ENCODE results near the gene ANKMY1. TPM values are rescaled to one million over a fixed set of nuclear protein-coding genes. Genes with fewer than 3 reads are reported as not detected.

ANKMY1 gene
- total RNA-seq, 1 donor from 2014 or later, result 20.6 TPM

DNA sequence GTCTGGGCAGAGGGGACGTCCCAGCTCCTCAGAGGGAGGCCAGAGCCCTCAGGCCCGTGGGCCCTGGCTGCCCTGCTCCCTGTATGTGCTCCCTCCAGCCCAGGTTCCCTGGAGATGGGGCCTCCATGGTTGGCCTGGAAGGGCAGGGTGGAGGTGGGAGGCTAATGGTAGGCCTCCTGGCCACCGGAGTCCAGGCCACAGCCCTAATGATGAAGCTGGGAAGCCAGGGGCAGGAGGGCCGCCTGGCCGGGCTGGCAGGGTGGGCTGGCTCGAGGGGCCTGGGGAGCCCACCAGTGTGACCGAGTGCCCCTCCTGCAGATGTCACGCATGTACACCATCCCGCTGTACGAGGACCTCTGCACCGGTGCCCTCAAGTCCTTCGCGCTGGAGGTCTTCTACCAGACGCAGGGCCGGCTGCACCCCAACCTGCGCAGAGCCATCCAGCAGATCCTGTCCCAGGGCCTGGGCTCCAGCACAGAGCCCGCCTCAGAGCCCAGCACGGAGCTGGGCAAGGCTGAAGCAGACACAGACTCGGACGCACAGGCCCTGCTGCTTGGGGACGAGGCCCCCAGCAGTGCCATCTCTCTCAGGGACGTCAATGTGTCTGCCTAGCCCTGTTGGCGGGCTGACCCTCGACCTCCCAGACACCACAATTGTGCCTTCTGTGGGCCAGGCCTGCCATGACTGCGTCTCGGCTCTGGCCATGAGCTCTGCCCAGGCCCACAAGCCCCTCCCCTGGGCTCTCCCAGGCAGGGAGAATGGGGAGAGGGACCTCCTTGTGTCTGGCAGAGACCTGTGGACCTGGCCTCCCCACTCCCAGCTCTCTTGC is 19.7 kb upstream of the ANKMY1 start:
- Histone ChIP-seq H3K27me3 (no peaks in the 10 kb centered on the region), H3K27ac (no peak overlapping the region), H3K4me1 (peaks cover 39% of the 10 kb centered on the region), H3K4me3 (no peak overlapping the region), H3K9me3 (no peaks in the 10 kb centered on the region), H3K36me3 (peaks cover 0 to 42% of the 10 kb centered on the region in 2 donors)
- TF ChIP-seq POLR2A (IDR thresholded peaks at IDR 0.05), result no peak
- TF ChIP-seq POLR2AphosphoS5 (IDR thresholded peaks at IDR 0.05; ENCODE audit: insufficient read depth in 1 of 2, low read depth in 1 of 2), result no peak
- no peak for TF ChIP-seq CTCF (IDR thresholded peaks at IDR 0.05)
- DNase-seq (ENCODE audit: extremely low spot score in 2 of 2), result no peak
- intact Hi-C loops (cut with DNase I), result no loop called here

DNA sequence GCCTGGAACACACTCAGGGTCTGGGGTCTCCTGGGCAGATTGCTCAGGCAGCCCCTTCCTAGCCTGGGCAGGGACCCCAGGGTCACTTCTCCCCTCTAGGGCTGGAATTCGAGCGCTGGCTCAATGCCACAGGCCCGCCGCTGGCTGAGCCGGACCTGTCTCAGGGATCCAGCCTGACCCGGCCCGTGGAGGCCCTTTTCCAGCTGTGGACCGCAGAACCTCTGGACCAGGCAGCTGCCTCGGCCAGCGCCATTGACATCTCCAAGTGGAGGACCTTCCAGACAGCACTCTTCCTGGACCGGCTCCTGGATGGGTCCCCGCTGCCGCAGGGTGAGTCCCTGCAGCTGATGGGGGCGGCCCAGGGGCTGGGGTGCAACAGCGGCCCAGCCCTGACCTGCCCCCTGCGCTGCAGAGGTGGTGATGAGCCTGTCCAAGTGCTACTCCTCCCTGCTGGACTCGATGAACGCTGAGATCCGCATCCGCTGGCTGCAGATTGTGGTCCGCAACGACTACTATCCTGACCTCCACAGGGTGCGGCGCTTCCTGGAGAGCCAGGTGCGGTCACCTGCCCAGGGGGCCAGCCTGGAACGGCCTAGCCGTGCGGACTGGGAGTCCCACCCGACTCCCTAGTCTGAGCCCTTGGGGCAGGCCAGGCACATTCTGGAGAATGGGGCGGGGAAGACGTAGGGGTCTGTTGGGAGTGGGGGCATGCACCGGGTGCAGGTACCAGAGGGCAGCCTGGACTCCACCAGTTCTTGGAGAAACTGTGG is 18.8 kb upstream of the ANKMY1 start:
- Histone ChIP-seq H3K9me3 (no peaks in the 10 kb centered on the region), H3K27me3 (no peaks in the 10 kb centered on the region), H3K4me3 (no peak overlapping the region), H3K36me3 (peaks cover 0 to 42% of the 10 kb centered on the region in 2 donors), H3K27ac (no peak overlapping the region), H3K4me1 (peaks cover 42% of the 10 kb centered on the region)
- TF ChIP-seq POLR2AphosphoS5 (IDR thresholded peaks at IDR 0.05; ENCODE audit: insufficient read depth in 1 of 2, low read depth in 1 of 2) (no peak), POLR2A (IDR thresholded peaks at IDR 0.05) (no peak), CTCF (IDR thresholded peaks at IDR 0.05) (no peak)
- DNase-seq (ENCODE audit: extremely low spot score in 2 of 2), result no peak
- intact Hi-C loops (cut with DNase I), result no loop called here

GRCh38 chr2:240576036-240576435 is 18.2 kb upstream of the ANKMY1 start:
- TF ChIP-seq CTCF (IDR thresholded peaks at IDR 0.05) (no peak), POLR2A (IDR thresholded peaks at IDR 0.05) (no peak), POLR2AphosphoS5 (IDR thresholded peaks at IDR 0.05; ENCODE audit: insufficient read depth in 1 of 2, low read depth in 1 of 2) (no peak)
- H3K4me1 ChIP-seq, result peaks cover 48% of the 10 kb centered on the region
- no peaks in the 10 kb centered on the region for H3K9me3 ChIP-seq
- intact Hi-C loops (cut with DNase I), result no loop called here
- no peak overlapping the region for H3K4me3 ChIP-seq
- DNase-seq (ENCODE audit: extremely low spot score in 2 of 2), result no peak
- no peak overlapping the region for H3K27ac ChIP-seq
- H3K27me3 ChIP-seq, result no peaks in the 10 kb centered on the region
- peaks cover 0 to 38% of the 10 kb centered on the region in 2 donors for H3K36me3 ChIP-seq

GRCh38 chr2:240575101-240575965 is 17.5 kb upstream of the ANKMY1 start:
- Histone ChIP-seq H3K27ac (no peak overlapping the region), H3K4me3 (no peak overlapping the region), H3K36me3 (peaks cover 0 to 37% of the 10 kb centered on the region in 2 donors)

More at GRCh38 chr2:240575101-240575965, 17.5 kb upstream of the ANKMY1 start:
- H3K4me1 ChIP-seq, result peaks cover 50% of the 10 kb centered on the region
- DNase-seq (ENCODE audit: extremely low spot score in 2 of 2), result no peak
- no peak for TF ChIP-seq CTCF (IDR thresholded peaks at IDR 0.05)
- no peak for TF ChIP-seq POLR2AphosphoS5 (IDR thresholded peaks at IDR 0.05; ENCODE audit: insufficient read depth in 1 of 2, low read depth in 1 of 2)
- no peak for TF ChIP-seq POLR2A (IDR thresholded peaks at IDR 0.05)
- no peaks in the 10 kb centered on the region for H3K27me3 ChIP-seq
- intact Hi-C loops (cut with DNase I), result no loop called here
- no peaks in the 10 kb centered on the region for H3K9me3 ChIP-seq

Measured in vagina (tissue), 2 donors.